Measurements from ENCODE around the gene EWSR1.

EWSR1 gene

DNA sequence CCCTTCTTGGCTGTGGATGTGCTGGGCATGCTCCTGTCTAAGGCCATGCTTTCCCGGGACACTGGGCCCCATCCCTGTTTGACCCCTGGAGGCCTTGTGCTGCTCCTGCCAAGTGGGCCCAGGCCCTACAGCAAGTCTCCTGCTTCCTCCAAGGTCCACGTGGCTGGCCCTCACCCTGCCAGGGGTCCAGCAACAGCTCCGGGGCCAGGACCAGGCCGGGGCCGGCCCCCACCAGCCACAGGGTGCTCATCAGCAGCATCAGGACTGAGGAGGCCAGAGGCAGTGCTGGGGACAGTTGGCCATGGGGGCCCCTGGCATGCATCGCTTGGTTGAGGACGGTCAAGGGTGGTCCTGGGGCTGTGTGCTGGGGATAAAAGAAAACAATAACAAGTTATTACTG lies 2.8 kb upstream of the EWSR1 start:
- Histone ChIP-seq H3K36me3 (ENCODE audit: insufficient read depth, low read length) (peaks cover 13% of the 10 kb centered on the region), H3K4me2 (ENCODE audit: low read depth, low read length, poor library complexity, severe bottlenecking) (no peak overlapping the region), H3K9ac (ENCODE audit: low read depth, low read length, poor library complexity, severe bottlenecking) (no peak overlapping the region), H4K20me1 (ENCODE audit: insufficient read depth, low read length, poor library complexity, severe bottlenecking) (peaks cover 25% of the 10 kb centered on the region), H3K9me3 (ENCODE audit: insufficient read depth, low read depth, low read length) (no peaks in the 10 kb centered on the region), H3K4me3 (ENCODE audit: low read length, poor library complexity, severe bottlenecking) (no peak overlapping the region), H3K79me2 (ENCODE audit: insufficient read depth, low read length) (peaks cover 52% of the 10 kb centered on the region), H3F3A (ENCODE audit: low read depth) (0 out of 2 replicates have a peak, but pooled peaks cover 3% of the 10 kb centered on the region), H2AFZ (ENCODE audit: low read length) (no peak overlapping the region), H3K27me3 (ENCODE audit: insufficient read depth, low read length, poor library complexity, severe bottlenecking) (peaks cover 6% of the 10 kb centered on the region), H3K4me1 (ENCODE audit: insufficient read depth, low read length, poor library complexity, severe bottlenecking) (peaks cover 25% of the 10 kb centered on the region), H3K9me2 (replicated peaks; ENCODE audit: low read depth, low read length) (no peaks in the 10 kb centered on the region)
- no peak for TF ChIP-seq EZH2phosphoT487 (IDR thresholded peaks at IDR 0.05; ENCODE audit: borderline replicate concordance)
- TF ChIP-seq, protein P1, sequence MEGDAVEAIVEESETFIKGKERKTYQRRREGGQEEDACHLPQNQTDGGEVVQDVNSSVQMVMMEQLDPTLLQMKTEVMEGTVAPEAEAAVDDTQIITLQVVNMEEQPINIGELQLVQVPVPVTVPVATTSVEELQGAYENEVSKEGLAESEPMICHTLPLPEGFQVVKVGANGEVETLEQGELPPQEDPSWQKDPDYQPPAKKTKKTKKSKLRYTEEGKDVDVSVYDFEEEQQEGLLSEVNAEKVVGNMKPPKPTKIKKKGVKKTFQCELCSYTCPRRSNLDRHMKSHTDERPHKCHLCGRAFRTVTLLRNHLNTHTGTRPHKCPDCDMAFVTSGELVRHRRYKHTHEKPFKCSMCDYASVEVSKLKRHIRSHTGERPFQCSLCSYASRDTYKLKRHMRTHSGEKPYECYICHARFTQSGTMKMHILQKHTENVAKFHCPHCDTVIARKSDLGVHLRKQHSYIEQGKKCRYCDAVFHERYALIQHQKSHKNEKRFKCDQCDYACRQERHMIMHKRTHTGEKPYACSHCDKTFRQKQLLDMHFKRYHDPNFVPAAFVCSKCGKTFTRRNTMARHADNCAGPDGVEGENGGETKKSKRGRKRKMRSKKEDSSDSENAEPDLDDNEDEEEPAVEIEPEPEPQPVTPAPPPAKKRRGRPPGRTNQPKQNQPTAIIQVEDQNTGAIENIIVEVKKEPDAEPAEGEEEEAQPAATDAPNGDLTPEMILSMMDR (conservative IDR thresholded peaks at IDR 0.05; ENCODE audit: low read length) = no peak

DNA sequence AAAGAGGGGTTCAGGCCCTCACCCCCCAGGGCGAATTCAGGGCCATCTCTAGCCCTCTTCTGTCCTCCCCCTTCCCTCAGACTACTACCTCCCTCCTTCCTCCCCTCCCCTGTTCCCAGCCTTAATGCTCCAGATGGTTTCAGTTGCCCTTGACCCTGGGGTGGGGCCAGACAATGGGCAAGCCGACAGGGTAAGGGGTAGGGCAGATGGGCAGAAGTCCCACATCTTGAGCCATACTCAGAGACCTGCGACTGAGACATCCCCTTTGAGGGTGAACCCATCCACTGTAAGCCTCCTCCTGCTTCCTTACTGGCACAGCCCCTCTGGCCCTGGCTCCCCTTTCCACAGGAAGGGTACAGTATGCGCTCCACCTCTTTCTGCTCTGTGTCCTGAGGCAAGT lies 2.1 kb upstream of the EWSR1 start:
- H3K9me3 ChIP-seq (ENCODE audit: insufficient read depth, low read depth, low read length) = no peaks in the 10 kb centered on the region
- no peak overlapping the region for H2AFZ ChIP-seq (ENCODE audit: low read length)
- TF ChIP-seq, protein P1 (conservative IDR thresholded peaks at IDR 0.05; ENCODE audit: low read length) = no peak
- TF ChIP-seq EZH2phosphoT487 (IDR thresholded peaks at IDR 0.05; ENCODE audit: borderline replicate concordance) = no peak
- H3K9ac ChIP-seq (ENCODE audit: low read depth, low read length, poor library complexity, severe bottlenecking) = peak overlapping the region; percentile 99
- peaks cover 31% of the 10 kb centered on the region for H3K4me1 ChIP-seq (ENCODE audit: insufficient read depth, low read length, poor library complexity, severe bottlenecking)
- peaks cover 58% of the 10 kb centered on the region for H3K79me2 ChIP-seq (ENCODE audit: insufficient read depth, low read length)
- H3K36me3 ChIP-seq (ENCODE audit: insufficient read depth, low read length) = peaks cover 6% of the 10 kb centered on the region
- peak overlapping the region; percentile 100 for H3K4me2 ChIP-seq (ENCODE audit: low read depth, low read length, poor library complexity, severe bottlenecking)
- 0 out of 2 replicates have a peak, but pooled peaks cover 3% of the 10 kb centered on the region for H3F3A ChIP-seq (ENCODE audit: low read depth)
- H4K20me1 ChIP-seq (ENCODE audit: insufficient read depth, low read length, poor library complexity, severe bottlenecking) = peaks cover 31% of the 10 kb centered on the region
- H3K27me3 ChIP-seq (ENCODE audit: insufficient read depth, low read length, poor library complexity, severe bottlenecking) = peaks cover 6% of the 10 kb centered on the region
- H3K9me2 ChIP-seq (replicated peaks; ENCODE audit: low read depth, low read length) = no peaks in the 10 kb centered on the region
- H3K4me3 ChIP-seq (ENCODE audit: low read length, poor library complexity, severe bottlenecking) = peak overlapping the region; percentile 94

DNA sequence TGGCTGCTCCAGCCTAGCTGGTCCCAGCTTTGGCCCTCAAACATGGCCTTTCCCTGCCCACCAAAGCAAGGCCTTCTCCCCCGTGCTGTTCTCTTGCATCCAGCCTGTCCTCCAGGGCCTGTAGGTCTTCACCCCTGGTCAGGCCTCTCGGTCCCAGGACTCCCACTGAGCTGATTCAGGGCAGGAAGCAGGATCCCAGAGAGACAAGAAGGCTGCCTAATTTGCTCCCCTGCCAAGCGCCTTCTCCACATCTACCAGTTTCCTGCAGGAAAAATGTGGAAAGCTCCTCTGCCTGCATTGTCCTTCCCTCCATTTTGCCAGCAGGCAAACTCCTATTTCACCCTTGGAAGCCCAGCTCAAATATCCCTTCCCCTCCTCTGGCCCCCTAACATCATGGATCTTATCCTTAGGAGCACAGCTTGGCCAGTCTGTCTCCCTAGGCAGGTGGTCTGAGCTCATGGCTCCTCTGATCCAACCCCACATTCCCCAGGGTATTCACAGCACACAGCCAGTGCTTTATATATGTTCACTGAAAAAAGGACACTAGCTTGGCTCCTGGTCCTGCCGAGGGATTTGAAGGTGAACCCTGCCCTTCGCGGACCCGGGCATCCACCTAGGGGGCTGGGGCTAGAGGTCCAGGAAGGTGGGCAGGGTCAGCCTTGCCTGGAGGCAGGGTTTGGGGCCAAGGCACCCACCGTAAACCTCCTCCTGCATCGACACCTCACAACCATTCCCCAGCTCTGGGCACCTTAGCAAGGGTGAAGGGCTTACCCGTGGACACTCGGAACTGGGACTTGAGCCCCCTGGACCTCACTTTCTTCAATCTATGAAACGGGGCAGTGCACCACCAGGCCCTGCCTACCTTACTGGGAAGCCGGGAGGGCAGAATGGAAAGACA lies 1.3 kb upstream of the EWSR1 start:
- H2AFZ ChIP-seq (ENCODE audit: low read length) = peak overlapping the region; percentile 94
- H3K79me2 ChIP-seq (ENCODE audit: insufficient read depth, low read length) = peaks cover 67% of the 10 kb centered on the region
- peak overlapping the region; percentile 99 for H3K9ac ChIP-seq (ENCODE audit: low read depth, low read length, poor library complexity, severe bottlenecking)
- peak overlapping the region; percentile 100 for H3K4me2 ChIP-seq (ENCODE audit: low read depth, low read length, poor library complexity, severe bottlenecking)
- H3K27me3 ChIP-seq (ENCODE audit: insufficient read depth, low read length, poor library complexity, severe bottlenecking) = peaks cover 6% of the 10 kb centered on the region
- H3K4me1 ChIP-seq (ENCODE audit: insufficient read depth, low read length, poor library complexity, severe bottlenecking) = peaks cover 39% of the 10 kb centered on the region
- H3K4me3 ChIP-seq (ENCODE audit: low read length, poor library complexity, severe bottlenecking) = peak overlapping the region; percentile 94
- H4K20me1 ChIP-seq (ENCODE audit: insufficient read depth, low read length, poor library complexity, severe bottlenecking) = peaks cover 40% of the 10 kb centered on the region
- no peaks in the 10 kb centered on the region for H3K9me2 ChIP-seq (replicated peaks; ENCODE audit: low read depth, low read length)
- TF ChIP-seq, protein P1 (conservative IDR thresholded peaks at IDR 0.05; ENCODE audit: low read length) = no peak
- TF ChIP-seq EZH2phosphoT487 (IDR thresholded peaks at IDR 0.05; ENCODE audit: borderline replicate concordance) = no peak
- no peaks in the 10 kb centered on the region for H3K9me3 ChIP-seq (ENCODE audit: insufficient read depth, low read depth, low read length)
- 0 out of 2 replicates have a peak, but pooled peaks cover 3% of the 10 kb centered on the region for H3F3A ChIP-seq (ENCODE audit: low read depth)
- H3K36me3 ChIP-seq (ENCODE audit: insufficient read depth, low read length) = peaks cover 9% of the 10 kb centered on the region

Measured in Loucy (cell line).